GM20431 (cell line): ENCODE data around the gene TSGA10.

Experiments
- in situ Hi-C: fragments of 300-500 bp; cut with MseI, MboI; formaldehyde crosslinking; loops from one replicate; pipeline ENCODE4 v1.15.0; 2020; ENCODE audit warnings: low sequenced_read_pairs; ENCODE audit not compliant: unreplicated experiment

The TSGA10 gene

DNA sequence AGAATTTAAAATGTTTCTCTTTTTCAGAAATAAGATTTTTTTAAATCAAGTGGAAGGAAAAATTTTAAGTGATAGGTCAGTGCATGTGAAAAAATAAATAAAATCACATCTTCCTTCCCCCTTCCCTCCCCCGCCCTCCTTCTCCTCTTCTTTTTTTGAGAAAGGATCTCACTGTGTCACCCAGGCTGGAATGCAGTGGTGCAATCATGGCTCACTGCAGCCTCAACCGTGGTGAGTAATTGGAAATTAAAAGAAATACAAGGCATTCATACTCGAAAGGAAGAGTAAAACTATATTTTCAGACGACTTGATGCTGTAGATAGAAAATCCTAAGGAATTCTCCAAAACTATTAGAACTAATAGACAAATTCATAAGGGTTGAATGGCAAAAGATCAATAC lies 201.8 kb downstream of the TSGA10 start:
- in situ Hi-C loops = no loop called here

DNA sequence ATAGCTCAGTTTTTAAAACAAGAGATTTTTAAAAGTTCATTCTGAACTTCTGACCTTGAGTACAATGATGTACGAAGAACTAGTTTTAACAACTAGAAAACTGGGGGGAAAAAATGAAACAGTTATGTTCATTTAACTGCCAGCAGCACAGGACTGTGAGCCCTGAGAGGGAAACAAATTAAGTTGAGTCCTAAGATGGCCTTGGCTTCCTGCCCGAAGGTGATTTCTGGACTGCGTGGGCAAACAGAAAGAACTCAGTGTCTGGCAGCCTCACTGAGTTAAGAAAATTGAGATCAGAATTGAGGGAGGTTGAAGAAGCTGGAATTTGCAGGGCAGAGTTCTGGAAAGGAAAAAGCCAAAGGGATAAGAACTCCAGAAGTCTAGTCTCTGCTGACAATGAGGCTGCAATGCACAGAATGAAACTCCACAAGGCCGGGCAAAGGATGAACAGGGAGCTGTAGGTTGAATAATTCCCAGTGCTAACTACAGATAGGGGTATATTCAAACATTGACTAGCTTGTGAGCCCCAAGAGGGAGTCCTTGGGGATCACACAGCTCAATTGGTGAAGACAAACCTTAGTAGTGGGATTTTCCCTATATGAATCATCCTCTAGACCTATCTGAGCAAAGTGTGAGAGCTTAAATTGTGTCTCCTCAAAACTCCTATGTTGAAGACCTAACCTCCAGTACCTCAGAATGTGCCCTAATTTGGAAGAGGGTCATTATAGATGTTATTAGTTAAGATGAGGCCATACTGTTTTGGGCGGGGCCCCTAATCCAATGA lies 205.6 kb downstream of the TSGA10 start:
- in situ Hi-C loops = no loop called here

DNA sequence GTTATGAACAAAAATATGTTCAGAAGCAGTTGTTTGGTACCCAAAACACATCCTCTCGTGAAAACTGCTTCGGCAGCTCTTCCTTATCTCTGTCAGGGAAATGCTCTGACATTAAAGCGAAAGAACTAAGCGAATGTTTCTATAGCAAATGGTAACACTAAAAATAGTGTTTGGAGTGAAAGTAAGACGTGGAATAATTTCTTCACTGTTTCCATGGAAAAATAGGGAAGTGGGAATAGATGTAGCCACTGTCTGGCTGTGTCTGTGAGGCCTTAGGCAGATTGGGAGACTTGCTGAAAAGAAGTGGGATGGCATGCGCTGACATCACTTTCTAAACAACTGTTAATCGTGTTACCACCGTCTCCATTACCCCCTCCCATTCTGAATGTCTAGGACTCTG lies 207.2 kb downstream of the TSGA10 start:
- in situ Hi-C loops = no loop called here
